Hypothalamus (tissue), 51 donors: ENCODE measurements around the gene OR1D5.
"Not testable (repeated sequence)": the region's sequence is repeated elsewhere in the genome, so short reads cannot be mapped to it uniquely, and the experiment has no call there.

Source experiments
- DNase-seq, 51 donors: peaks; one replicate each; lab custom pipeline; 2025; lab: John Stamatoyannopoulos, UW

OR1D5 gene

GRCh38 chr17:3063507-3063906 is at the start of gene OR1D5:
Gene OR1D5, minus strand, starts transcription at chr17:3063607. Its CDS starts 0 bp downstream, at chr17:3063607.
- DNase-seq: not testable (repeated sequence)

GRCh38 chr17:3104322-3104721 is 40.9 kb upstream of the OR1D5 start, which contains the start of gene OR1D2:
Gene OR1D2, minus strand, starts transcription at chr17:3104422. Its CDS starts 11,426 bp downstream, at chr17:3092996.
- no peak for DNase-seq

GRCh38 chr17:3073850-3074249 is 10.4 kb upstream of the OR1D5 start:
- DNase-seq: not testable (repeated sequence)

DNA sequence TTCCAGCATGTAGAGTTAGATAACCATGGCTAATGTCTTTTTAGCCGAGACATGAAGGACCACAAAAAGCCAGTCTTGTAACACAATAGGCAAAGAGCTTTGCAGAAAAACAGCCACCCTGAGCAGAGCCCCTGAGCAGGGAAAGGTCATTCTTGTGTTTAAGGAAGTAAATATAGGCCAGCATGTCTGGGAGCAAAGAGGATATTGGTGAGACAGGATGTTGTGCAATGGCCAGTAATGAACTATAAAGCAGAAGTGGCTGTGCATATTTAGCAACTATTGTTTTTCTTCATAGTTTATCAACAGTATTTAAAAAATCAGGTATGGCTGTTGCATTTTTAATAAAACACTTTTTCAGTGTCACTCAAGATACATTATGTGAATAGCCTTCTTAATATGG is 1.8 kb upstream of the OR1D5 start:
- peak in 1 of 51 donors; percentile 26 for DNase-seq

DNA sequence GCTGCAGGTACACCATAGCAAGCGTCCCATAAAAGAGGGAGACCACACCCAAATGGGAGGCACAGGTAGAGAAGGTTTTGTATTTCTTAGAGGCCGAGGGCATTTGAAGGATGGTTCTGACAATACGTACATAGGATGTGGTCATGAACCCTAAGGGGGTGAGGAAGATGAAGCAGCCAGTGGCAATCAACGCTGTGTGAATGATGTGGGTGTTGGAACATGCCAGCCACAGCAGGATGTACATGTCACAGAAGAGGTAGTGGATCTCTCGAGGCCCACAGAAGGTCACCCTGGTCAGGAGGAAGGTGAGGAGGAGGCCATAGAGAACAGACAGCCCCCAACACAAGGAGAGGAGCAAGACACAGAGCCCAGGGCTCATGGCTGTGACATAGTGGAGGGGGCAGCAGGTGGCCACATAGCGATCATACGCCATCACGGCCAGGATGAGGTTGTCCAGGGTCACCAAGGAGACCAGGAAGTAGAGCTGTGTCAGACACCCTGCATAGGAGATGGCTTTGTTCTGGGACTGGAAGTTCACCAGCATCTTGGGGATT is 506 bp downstream of the OR1D5 start:
- not testable (repeated sequence) for DNase-seq

GRCh38 chr17:3054868-3055267 is 8.5 kb downstream of the OR1D5 start:
- not testable (repeated sequence) for DNase-seq

DNA sequence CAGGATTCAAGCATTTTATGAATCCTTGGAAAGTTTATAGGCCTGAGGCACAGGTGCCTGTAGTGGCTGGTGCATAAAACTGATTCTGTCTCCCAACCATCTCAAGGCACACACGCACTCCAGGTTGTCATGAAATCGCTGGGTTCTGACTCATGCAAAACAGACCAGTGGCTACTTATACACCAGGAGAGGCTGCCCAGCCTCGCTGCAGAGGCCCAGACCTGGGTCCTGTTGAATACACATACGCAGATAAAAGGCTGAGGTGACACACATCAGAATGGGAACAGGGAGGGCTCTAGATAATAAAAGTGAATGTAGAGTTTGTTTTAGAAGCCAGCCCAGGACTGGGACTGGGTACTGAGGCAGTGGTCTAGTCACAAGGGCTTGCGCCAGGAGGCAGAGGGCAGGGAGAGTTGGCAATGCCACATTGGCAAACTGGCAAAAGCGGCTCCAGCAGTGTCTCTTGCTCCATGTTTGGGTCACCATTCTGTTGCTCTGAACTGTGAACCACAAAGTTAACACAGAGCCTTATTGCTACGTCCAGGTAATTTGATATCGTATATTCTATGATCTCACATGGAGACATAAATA is 13.6 kb downstream of the OR1D5 start:
- no peak for DNase-seq

DNA sequence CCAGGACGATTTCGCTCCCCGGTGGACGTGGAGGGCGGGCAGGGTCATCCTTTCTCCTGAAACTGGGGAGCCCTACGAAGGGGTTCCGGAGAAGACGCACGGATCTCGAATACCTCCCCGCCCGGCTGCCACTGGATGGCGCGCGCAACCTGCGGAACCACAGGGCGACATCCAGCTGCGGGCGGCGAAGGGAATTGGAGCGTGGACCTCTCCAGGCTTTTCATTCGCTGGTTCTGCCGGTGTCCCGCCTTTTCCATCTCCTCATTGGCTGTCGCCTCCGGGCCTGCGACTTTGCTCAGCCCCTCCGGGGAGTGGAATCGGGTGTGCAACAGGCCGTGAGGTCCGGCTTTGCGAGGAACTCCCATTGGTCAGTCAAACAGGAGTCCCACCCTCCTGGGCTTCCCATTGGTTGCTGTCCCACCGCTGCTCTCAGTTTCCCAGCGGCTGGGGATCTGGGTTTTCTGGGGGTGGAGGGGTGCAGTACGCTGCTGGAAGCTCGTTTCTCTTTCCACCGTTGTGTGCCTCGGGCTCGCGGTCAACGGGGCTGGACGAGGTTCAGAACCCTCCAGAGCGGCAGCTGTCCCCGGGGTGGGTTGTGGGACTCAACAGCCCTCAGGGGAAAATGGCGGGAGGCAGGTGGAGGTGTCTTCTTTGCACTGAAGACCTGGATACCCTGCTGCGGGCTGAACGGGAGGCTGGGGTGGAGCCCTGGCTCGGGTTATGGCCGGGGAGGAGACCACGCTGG is 14.5 kb downstream of the OR1D5 start:
- DNase-seq: peak; percentile 72 to 100 (median 97)

GRCh38 chr17:3046753-3047152 is 16.7 kb downstream of the OR1D5 start:
- DNase-seq: no peak

- no peak for DNase-seq
Measured at GRCh38 chr17:3043737-3044365, 19.6 kb downstream of the OR1D5 start.

GRCh38 chr17:3040882-3041281 is 22.5 kb downstream of the OR1D5 start:
- DNase-seq: no peak

- no peak for DNase-seq
Measured at GRCh38 chr17:3039736-3040135, 23.7 kb downstream of the OR1D5 start.

GRCh38 chr17:3038941-3039340 is 24.5 kb downstream of the OR1D5 start:
- DNase-seq: no peak

DNA sequence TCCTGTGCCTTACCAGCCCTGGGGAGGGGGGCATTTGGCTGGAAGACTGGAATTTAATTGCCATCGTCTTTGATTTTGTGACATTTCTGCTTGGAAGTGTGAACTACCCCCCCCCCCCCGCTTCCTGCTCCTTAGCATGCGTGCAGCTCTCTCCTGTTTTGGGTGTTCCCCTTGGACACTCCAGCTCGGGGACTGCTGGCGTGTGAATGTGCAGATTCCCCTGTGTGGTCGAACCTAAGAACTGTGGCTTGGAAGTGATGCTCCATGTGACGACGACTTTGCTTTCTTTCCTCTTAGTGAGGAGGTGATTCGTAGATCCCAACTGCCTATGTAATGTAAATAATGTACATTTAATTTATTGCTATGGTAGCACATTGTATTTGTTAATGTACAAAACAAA is 26.1 kb downstream of the OR1D5 start:
- DNase-seq: no peak

- DNase-seq: no peak
Measured at GRCh38 chr17:3036800-3037199, 26.6 kb downstream of the OR1D5 start.

GRCh38 chr17:3035968-3036280 is 27.5 kb downstream of the OR1D5 start:
- no peak for DNase-seq

- no peak for DNase-seq
Measured at GRCh38 chr17:3035256-3035967, 28.0 kb downstream of the OR1D5 start.

DNA sequence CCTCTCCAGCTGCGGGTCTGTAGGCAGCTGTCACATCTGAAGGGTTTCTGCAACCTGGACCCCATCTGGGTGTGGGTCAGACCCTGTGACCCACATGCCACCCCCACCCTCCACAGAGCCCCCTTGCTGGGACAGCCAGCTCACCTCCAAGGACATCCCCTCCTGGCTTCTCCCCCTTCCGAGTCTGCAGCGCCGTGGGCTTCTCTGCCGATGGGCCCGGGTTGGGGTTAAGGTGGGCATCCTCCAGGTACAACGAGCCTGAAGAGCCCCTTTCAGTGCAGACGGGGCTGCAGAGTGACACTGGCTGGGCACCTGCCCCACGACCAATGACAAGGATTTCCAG is 28.9 kb downstream of the OR1D5 start:
- no peak for DNase-seq

- DNase-seq: no peak
Measured at GRCh38 chr17:3033741-3034577, 29.4 kb downstream of the OR1D5 start.

- DNase-seq: no peak
Measured at GRCh38 chr17:3033248-3033640, 30.2 kb downstream of the OR1D5 start.
